PFSK-1 (cell line): ENCODE results near the gene NEK5.

ENCODE experiments used
- POLR2AphosphoS5 ChIP-seq: IDR thresholded peaks from 2 replicates; pipeline ENCODE4 v1.6.1; 2012; ENCODE audit warnings: low read depth, mild to moderate bottlenecking, control low read depth, low read length, moderate library complexity
- REST ChIP-seq, 2 experiments: IDR thresholded peaks; 2 replicates each; pipeline versions ENCODE4 v1.6.1 to v1.8.0; 2011 to 2012; ENCODE audit warnings: low read depth in 2 of 2, low read length in 2 of 2, control low read depth in 1 of 2, inconsistent platforms in 1 of 2, mild to moderate bottlenecking in 1 of 2, moderate library complexity in 1 of 2; ENCODE audit not compliant: insufficient read depth in 1 of 2
- TAF1 ChIP-seq: IDR thresholded peaks from 2 replicates; pipeline ENCODE4 v1.6.1; 2012; ENCODE audit warnings: low read length, control low read depth, borderline replicate concordance; ENCODE audit not compliant: insufficient read depth

- no peak for TF ChIP-seq POLR2AphosphoS5
- no peak for TF ChIP-seq TAF1
- no peak for TF ChIP-seq REST (IDR thresholded peaks at IDR 0.05; ENCODE audit: insufficient read depth in 1 of 2, low read depth in 2 of 2, low read length in 2 of 2)
Measured at GRCh38 chr13:52003541-52003940, 125.3 kb downstream of the NEK5 start.
